Stimulated activated CD4-positive, alpha-beta T cell treated with anti-CD3 and anti-CD28 coated beads, Interleukin-4, amount 100 ng/mL, for 48 hours (primary cell): ENCODE data around the gene PLA2G2D.

Experiments
- DNase-seq, 2 donors: peaks; one replicate each; pipeline ENCODE4 v3.0.0-alpha.2; 2020; ENCODE audit warnings: low read depth in 2 of 2

PLA2G2D gene

GRCh38 chr1:20068722-20069121 lies 50.6 kb downstream of the PLA2G2D start:
- DNase-seq = no peak

- no peak for DNase-seq
Observed at GRCh38 chr1:20063861-20064292, 55.5 kb downstream of the PLA2G2D start.
